NCI-H2107 treated with DMSO at 0.1 percent for 48 hours (cell line): ENCODE results near the gene DNAJC1.
"Not testable (repeated sequence)": the region's sequence is repeated elsewhere in the genome, so short reads cannot be mapped to it uniquely, and the experiment has no call there.

Experiments
- DNase-seq: peaks from one replicate; lab custom pipeline; 2025; ENCODE audit not compliant: unreplicated experiment; lab: John Stamatoyannopoulos, UW

Gene DNAJC1

GRCh38 chr10:21912625-21913024 is 90.9 kb downstream of the DNAJC1 start:
- no peak for DNase-seq

DNA sequence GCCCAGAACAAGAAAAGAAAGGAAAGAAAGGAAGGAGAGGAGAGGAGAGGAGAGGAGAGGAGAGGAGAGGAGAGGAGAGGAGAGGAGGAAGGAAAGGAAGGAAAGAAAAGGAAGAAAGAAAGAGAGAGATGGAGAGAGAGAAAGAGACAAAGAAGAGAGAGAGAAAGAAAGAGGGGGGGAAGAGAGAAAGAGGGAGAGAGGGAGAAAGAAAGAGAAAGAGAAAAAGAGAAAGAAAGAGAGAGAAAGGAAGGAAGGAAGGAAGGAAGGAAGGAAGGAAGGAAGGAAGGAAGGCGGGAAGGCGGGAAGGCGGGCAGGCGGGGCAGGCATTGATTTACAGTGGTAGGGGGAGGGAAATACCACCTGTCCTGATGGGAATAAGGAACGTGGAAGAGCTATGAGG is 92.7 kb downstream of the DNAJC1 start:
- no peak for DNase-seq

DNA sequence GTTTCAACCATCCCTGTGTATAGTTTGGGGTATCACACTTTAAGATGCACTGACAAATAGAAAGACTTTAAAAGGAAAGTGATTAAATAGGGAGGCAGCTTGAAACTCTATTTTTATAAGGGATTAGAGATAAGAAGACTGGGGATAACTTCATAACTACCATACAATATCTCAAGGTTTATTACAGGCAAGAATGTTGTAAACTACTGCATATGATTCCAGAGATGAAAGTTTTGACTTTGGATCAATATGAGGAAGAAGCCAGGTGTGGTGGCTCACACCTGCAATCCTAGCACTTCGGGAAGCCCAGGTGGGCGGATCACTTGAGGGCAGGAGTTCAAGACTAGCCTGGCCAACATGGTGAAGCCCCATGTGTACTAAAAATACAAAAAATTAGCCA is 96.1 kb downstream of the DNAJC1 start:
- no peak for DNase-seq

- no peak for DNase-seq
Measured at GRCh38 chr10:21904930-21905329, 98.6 kb downstream of the DNAJC1 start.

DNA sequence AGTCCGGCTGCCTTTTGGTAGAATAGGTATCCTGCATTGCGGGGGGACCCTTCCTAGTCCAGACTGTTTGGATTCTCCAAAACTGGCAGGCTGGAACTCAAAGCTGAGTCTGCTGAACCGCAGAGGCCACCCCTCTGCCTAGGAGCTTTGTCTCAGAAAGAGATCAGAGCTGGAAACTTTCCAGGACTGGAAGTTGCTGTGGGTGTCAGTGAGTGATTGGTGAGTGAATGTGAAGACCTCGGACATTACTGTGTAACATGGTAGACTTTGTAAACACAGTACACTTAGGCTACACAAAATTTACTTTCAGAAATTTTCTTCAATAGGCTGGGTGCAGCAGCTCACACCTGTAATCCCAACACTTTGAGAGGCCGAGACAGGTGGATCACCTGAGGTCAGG is 103.8 kb downstream of the DNAJC1 start:
- no peak for DNase-seq

DNA sequence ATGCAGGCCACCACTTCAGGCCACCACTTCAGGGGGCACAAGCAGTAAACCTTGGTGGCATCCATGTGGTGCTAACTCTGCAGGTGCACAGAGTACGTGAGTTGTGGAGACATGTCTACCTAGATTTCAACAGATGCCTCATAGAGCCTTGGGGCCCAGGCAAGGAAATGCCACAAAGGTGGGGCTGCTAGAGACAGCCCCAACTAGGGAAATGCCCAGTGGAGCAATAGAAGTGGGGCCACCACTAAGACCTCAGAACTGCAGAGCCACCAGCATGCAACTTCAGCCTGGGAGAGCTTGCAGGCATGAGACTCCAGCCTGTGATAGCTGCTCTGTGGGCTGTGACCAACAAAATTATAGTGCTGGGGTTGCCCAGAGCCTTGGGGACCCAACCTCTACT is 107.6 kb downstream of the DNAJC1 start:
- DNase-seq = no peak

DNA sequence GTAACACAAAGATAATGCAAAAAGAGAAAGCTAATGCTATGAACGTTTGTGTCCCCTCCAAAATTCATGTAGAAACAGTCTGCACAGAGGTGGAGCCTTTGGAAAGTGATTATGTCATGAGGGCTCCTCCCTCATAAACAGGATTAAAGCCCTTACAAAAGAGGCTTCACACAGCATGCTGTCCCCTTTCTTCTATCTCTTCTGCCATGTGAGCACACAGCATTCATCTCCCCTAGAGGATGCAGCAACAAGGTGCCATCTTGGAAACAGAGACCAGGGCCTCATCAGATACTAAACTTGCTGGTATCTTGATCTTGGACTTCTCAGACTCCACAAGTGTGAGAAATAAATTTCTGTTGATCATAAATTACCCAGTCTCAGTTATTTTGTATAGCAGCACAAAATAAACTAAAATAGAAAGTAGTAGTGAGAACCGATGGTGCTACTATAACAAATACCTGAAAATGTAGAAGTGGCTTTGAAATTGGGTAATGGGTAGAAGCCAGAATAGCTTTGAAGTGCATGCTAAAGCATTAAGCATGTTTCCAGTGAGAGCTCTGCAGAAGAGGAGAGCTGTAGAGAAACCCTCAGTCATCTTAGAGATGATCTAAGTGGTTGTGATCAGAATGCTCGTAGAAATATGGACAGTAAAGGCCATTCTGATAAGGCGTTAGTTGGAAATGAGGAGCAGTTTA is 108.7 kb downstream of the DNAJC1 start:
- DNase-seq = no peak

DNA sequence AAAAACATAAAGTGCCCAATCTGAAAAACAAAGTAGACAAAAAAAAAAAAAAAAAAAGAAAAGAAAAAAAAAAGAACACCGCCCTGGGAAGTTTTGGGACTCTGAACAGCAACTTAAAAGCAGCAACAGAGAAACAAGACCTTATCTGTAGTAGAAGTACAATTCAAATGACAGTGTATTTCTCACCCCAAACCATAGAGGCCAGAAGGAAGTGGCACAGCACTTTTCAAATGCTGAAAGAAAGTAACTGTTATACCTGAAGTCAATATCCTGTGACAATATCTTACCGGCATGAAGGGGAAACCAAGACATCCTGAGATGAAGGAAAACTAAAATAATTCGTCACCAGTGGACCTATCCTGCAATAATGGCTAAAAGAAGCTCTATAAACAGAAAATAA is 112.1 kb downstream of the DNAJC1 start:
- no peak for DNase-seq

DNA sequence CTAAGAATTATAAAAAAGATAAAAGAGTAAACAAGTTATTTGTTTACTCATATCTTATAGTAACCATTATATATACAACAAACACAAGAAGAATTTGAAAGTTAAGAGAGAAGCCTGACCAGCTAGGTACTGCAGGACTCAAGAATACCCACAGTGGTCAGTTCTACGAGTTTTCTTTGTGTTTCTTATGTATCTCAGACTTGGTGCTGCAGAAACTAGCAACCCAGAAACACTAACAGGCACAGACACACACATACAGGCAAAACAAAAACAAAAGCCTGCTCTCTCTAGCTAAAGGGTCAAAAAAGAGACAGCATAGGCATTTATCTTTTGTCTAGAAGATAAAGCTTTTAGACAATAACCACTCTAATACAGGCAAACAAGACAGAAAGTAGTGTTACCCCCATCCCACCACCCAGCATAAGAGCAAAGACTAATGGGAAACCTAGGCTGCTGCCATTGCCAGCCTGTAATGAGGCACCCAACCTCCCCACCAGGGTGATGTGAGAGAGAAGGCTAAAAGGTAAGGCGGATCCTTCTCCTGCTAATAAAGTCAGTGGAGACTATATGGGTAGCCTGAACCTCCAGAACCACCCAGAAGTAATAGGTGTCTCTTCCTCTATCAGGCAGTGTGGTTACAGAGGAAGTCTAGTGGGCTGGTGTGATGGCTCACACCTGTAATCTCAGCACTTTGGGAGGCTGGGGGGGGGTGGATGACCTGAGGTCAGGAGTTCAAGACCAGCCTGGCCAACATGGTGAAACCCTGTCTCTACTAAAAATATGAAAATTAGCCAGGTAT is 113.9 kb downstream of the DNAJC1 start:
- DNase-seq = no peak

GRCh38 chr10:21888959-21889358 is 114.6 kb downstream of the DNAJC1 start:
- no peak for DNase-seq

DNA sequence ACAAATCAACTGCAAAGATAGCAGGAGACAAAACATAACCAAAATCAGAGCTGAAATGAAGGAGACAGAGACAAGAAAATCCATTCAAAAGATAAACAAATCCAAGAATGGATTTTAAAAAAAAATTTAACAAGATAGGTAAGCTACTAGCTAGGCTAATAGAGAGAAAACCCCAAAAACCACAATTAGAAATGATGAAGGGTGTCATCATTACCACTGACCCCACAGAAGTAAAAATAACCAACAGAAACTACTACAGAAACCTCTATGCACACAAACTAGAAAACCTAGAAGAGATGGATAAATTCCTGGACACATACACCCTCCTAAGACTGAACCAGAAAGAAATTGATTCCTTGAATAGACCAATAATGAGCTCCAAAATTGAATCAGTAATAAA is 117.6 kb downstream of the DNAJC1 start:
- DNase-seq = no peak

DNA sequence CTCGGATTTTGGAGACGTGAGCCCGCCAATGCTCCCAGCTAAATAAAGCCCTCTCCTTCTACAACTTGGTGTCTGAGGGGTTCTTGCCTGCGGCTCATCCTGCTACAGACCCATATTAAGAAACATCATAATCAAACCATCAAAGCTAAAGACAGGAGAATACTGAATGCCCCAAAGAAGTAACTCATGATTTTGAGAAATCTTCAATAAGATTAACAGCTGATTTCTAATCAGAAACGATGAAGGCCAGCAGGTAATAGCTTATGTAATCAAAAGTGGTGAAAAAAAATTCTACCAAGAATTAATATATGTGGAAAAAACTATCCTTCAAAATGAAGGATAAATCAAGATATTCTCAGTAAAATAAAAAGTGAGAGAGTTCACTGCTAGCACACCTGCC is 130.3 kb downstream of the DNAJC1 start:
- no peak for DNase-seq

DNA sequence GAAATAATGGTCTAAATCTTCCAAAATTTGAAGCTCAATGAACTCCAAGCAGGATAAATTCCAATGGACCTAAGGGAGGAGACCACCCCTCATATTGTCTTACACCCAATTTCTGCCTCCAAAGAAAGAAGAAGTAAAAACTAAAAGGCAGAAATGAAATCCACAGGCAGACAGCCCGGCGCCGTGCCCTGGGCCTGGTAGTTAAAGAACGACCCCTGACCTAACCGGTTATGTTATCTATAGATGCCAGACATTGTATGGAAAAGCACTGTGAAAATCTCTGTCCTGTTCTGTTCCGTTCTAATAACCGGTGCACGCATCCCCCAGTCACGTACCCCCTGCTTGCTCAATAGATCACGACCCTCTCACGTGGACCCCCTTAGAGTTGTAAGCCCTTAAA is 130.8 kb downstream of the DNAJC1 start:
- not testable (repeated sequence) for DNase-seq

- no peak for DNase-seq
Measured at GRCh38 chr10:21870849-21871248, 132.7 kb downstream of the DNAJC1 start.

DNA sequence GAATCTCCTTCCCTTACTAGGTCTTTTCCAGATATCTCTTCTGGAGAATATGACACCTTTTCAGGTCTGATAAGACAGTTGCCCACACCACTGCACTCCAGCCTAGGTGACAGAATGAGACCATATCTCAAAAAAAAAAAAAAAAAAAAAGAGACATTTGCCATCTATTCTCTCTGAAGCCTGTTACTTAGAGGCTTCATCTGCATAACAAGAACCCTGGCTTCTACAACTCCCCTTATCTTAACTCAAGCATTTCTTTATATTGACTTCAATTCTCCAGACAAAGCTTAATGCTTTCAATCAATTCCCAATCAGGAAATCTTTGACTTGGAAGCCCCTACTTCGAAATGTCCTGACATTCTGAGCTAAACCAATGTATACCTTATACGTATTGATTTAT is 134.4 kb downstream of the DNAJC1 start:
- not testable (repeated sequence) for DNase-seq

GRCh38 chr10:21860718-21861117 is 142.8 kb downstream of the DNAJC1 start:
- no peak for DNase-seq

GRCh38 chr10:21858455-21858854 is 145.1 kb downstream of the DNAJC1 start:
- DNase-seq = no peak

GRCh38 chr10:21849607-21850006 is 153.9 kb downstream of the DNAJC1 start:
- no peak for DNase-seq

DNA sequence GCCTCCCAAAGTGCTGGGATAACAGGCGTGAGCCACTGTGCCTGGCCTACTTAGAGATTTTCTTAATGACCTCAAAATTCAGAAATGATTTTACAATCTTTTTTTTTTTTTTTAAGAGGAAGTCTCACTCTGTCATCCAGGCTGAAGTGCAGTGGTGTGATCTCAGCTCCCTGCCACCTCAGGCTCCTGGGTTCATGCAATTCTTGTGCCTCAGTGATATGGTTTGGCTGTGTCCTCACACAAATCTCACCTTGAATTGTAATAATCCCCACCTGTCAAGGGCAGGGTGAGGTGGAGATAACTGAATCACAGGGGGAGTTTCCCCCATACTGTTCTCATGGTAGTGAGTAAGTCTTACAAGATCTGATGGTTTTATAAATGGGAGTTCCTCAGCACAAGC is 159.9 kb downstream of the DNAJC1 start:
- no peak for DNase-seq

DNA sequence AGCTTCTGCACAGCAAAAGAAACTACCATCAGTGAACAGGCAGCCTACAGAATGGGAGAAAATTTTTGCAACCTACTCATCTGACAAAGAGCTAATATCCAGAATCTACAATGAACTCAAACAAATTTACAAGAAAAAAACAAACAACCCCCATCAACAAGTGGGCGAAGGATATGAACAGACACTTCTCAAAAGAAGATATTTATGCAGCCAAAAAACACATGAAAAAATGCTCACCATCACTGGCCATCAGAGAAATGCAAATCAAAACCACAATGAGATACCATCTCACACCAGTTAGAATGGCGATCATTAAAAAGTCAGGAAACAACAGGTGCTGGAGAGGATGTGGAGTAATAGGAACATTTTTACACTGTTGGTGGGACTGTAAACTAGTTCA is 162.3 kb downstream of the DNAJC1 start:
- not testable (repeated sequence) for DNase-seq

- DNase-seq = not testable (repeated sequence)
Measured at GRCh38 chr10:21837487-21837886, 166.0 kb downstream of the DNAJC1 start.

DNA sequence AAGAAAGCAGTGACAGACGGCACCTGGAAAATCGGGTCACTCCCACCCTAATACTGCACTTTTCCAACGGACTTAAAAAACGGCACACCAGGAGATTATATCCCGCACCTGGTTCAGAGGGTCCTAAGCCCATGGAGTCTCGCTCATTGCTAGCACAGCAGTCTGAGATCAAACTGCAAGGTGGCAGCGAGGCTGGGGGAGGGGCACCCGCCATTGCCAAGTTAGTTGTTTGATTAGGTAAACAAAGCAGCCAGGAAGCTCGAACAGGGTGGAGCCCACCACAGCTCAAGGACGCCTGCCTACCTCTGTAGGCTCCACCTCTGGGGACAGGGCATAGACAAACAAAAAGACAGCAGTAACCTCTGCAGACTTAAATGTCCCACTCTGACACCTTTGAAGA is 169.0 kb downstream of the DNAJC1 start:
- not testable (repeated sequence) for DNase-seq

GRCh38 chr10:21832821-21833130 is 170.8 kb downstream of the DNAJC1 start:
- no peak for DNase-seq
